SK-N-MC (cell line): ENCODE results near the gene HSPA1B.
A peak's percentile ranks its signal among the peaks of the same experiment; 100 is the strongest.
"Not testable (repeated sequence)": the region's sequence is repeated elsewhere in the genome, so short reads cannot be mapped to it uniquely, and the experiment has no call there.

Experiments used
- DNase-seq: peaks from one replicate; pipeline ENCODE4 v3.0.0-alpha.2; 2011; ENCODE audit warnings: low read depth, low spot score
- H3K27ac ChIP-seq: fragments of 200-600 bp; sonication (generic); 2 replicates; pipeline ENCODE4 v1.5.1; 2016; ENCODE audit warnings: mixed run types
- H3K36me3 ChIP-seq: fragments of 200-600 bp; sonication (generic); 2 replicates; pipeline ENCODE4 v1.6.1; 2017; ENCODE audit warnings: antibody characterized with exemption, low read length, mixed read lengths; ENCODE audit not compliant: insufficient read depth
- H3K4me3 ChIP-seq: fragments of 200-600 bp; sonication (generic); 2 replicates; pipeline ENCODE4 v1.5.1; 2016
- H3K9ac ChIP-seq: fragments of 200-600 bp; sonication (generic); 2 replicates; pipeline ENCODE4 v1.8.0; 2017; ENCODE audit warnings: mixed run types, mixed read lengths; ENCODE audit not compliant: insufficient read length
- H3K9me3 ChIP-seq: fragments of 200-600 bp; sonication (generic); 2 replicates; pipeline ENCODE4 v1.6.1; 2017; ENCODE audit warnings: low read depth, mild to moderate bottlenecking, antibody characterized with exemption, low read length, moderate library complexity, mixed read lengths
- EZH2 ChIP-seq: fragments of 200-600 bp; sonication (generic); IDR thresholded peaks from one replicate; pipeline ENCODE4 v1.6.1; 2017; ENCODE audit warnings: antibody characterized with exemption
- FOXP2 ChIP-seq: optimal IDR thresholded peaks from 2 replicates; pipeline ENCODE3; 2011; ENCODE audit warnings: mild to moderate bottlenecking, moderate library complexity; ENCODE audit not compliant: insufficient read depth; ENCODE audit errors: extremely low read length, control extremely low read depth
- POLR2AphosphoS5 ChIP-seq: IDR thresholded peaks from 2 replicates; pipeline ENCODE4 v1.6.1; 2012; ENCODE audit warnings: mild to moderate bottlenecking, low read depth, low read length, borderline replicate concordance

Gene HSPA1B

GRCh38 chr6:31822036-31822821 is 5.3 kb upstream of the HSPA1B start:
- Histone ChIP-seq H3K27ac (peak overlapping the region; percentile 58), H3K9me3 (no peaks in the 10 kb centered on the region), H3K36me3 (no peaks in the 10 kb centered on the region), H3K4me3 (peak overlapping the region; percentile 54), H3K9ac (peak overlapping the region; percentile 52)
- TF ChIP-seq EZH2, result no peak
- no peak; the same call in 1 of the 2 replicates for TF ChIP-seq POLR2AphosphoS5
- TF ChIP-seq FOXP2, result no peak
- no peak for DNase-seq

- not testable (repeated sequence) for H3K9ac ChIP-seq, DNase-seq, H3K36me3 ChIP-seq, H3K4me3 ChIP-seq, H3K9me3 ChIP-seq
- H3K27ac ChIP-seq, result peak overlapping the region; percentile 19; the same call in 1 of the 2 replicates
These were observed 3.8 kb upstream of the HSPA1B start for GRCh38 chr6:31823592-31824196.

GRCh38 chr6:31825553-31825952 is 2.0 kb upstream of the HSPA1B start:
- H3K9me3 ChIP-seq, result no peaks in the 10 kb centered on the region
- H3K36me3 ChIP-seq, result no peaks in the 10 kb centered on the region
- TF ChIP-seq EZH2 (no peak), POLR2AphosphoS5 (no peak), FOXP2 (no peak)
- H3K27ac ChIP-seq, result no peak overlapping the region
- H3K4me3 ChIP-seq, result no peak overlapping the region
- no peak overlapping the region for H3K9ac ChIP-seq
- DNase-seq, result no peak

- no peaks in the 10 kb centered on the region for H3K36me3 ChIP-seq
- TF ChIP-seq EZH2, result no peak
- no peak for TF ChIP-seq POLR2AphosphoS5
- no peak for TF ChIP-seq FOXP2
- H3K9ac ChIP-seq, result peak overlapping the region; percentile 87
- peak overlapping the region; percentile 88 for H3K4me3 ChIP-seq
- peak overlapping the region; percentile 98 for H3K27ac ChIP-seq
- H3K9me3 ChIP-seq, result no peaks in the 10 kb centered on the region
- DNase-seq, result no peak
These were observed 699 bp upstream of the HSPA1B start for GRCh38 chr6:31826793-31827285.

GRCh38 chr6:31829633-31830283 is 2.2 kb downstream of the HSPA1B start:
- TF ChIP-seq EZH2 (no peak), FOXP2 (no peak), POLR2AphosphoS5 (no peak)
- H3K9ac ChIP-seq, result peak overlapping the region; percentile 83
- H3K36me3 ChIP-seq, result no peaks in the 10 kb centered on the region
- H3K9me3 ChIP-seq, result no peaks in the 10 kb centered on the region
- peak overlapping the region; percentile 96 for H3K4me3 ChIP-seq
- DNase-seq, result peak; percentile 73
- H3K27ac ChIP-seq, result peak overlapping the region; percentile 85; the same call in 1 of the 2 replicates

GRCh38 chr6:31830886-31831335 is 3.4 kb downstream of the HSPA1B start:
- Histone ChIP-seq H3K9ac (peak overlapping the region; percentile 83), H3K9me3 (no peaks in the 10 kb centered on the region), H3K4me3 (peak overlapping the region; percentile 96), H3K36me3 (peaks cover 2% of the 10 kb centered on the region), H3K27ac (peak overlapping the region; percentile 85; the same call in 1 of the 2 replicates)
- TF ChIP-seq EZH2 (no peak), FOXP2 (no peak), POLR2AphosphoS5 (no peak)
- DNase-seq, result no peak

- Histone ChIP-seq H3K4me3 (peak overlapping the region; percentile 96), H3K9me3 (no peaks in the 10 kb centered on the region), H3K27ac (peak overlapping the region; percentile 85), H3K9ac (peak overlapping the region; percentile 83), H3K36me3 (peaks cover 9% of the 10 kb centered on the region)
- DNase-seq, result no peak
- no peak for TF ChIP-seq POLR2AphosphoS5
- no peak for TF ChIP-seq FOXP2
- TF ChIP-seq EZH2, result no peak
These were observed 4.0 kb downstream of the HSPA1B start for GRCh38 chr6:31831350-31832215.
